GM12878 (cell line): ENCODE results near the gene GZMM. TPM values are rescaled to one million over a fixed set of nuclear protein-coding genes. Genes with fewer than 3 reads are reported as not detected.
A peak's percentile ranks its signal among the peaks of the same experiment; 100 is the strongest.

Experiments
- BACH1 ChIP-seq: fragments of 450-650 bp; IDR thresholded peaks from 2 replicates; pipeline ENCODE4 v1.6.1; 2017; ENCODE audit warnings: mild to moderate bottlenecking, borderline replicate concordance
- BRCA1 ChIP-seq: IDR thresholded peaks from 2 replicates; pipeline ENCODE4 v1.6.1; 2011; ENCODE audit warnings: low read depth, low read length, improper control_type of control experiment
- CHD2 ChIP-seq: IDR thresholded peaks from 2 replicates; pipeline ENCODE4 v1.6.1; 2011; ENCODE audit warnings: low read depth, low read length, improper control_type of control experiment, borderline replicate concordance
- CREB1 ChIP-seq: IDR thresholded peaks from 2 replicates; pipeline ENCODE4 v1.6.1; 2012; ENCODE audit warnings: low read depth, mild to moderate bottlenecking, inconsistent platforms
- IRF4 ChIP-seq: IDR thresholded peaks from 2 replicates; pipeline ENCODE4 v1.6.1; 2011; ENCODE audit warnings: low read depth, low read length
- NFYB ChIP-seq: IDR thresholded peaks from 2 replicates; pipeline ENCODE4 v1.6.1; 2011; ENCODE audit warnings: low read depth, mild to moderate bottlenecking, low read length, improper control_type of control experiment, moderate library complexity; ENCODE audit not compliant: insufficient read depth
- NR2F1 ChIP-seq: fragments of 450-650 bp; conservative IDR thresholded peaks from 2 replicates; pipeline ENCODE4 v1.6.1; 2017; ENCODE audit warnings: mild to moderate bottlenecking
- PBX3 ChIP-seq: IDR thresholded peaks from 2 replicates; pipeline ENCODE4 v1.6.1; 2011; ENCODE audit warnings: mild to moderate bottlenecking, low read depth, low read length, moderate library complexity; ENCODE audit not compliant: insufficient replicate concordance
- RCOR1 ChIP-seq: conservative IDR thresholded peaks from 2 replicates; pipeline ENCODE4 v1.6.1; 2012; ENCODE audit warnings: low read depth, low read length, improper control_type of control experiment
- SRF ChIP-seq, 2 experiments: IDR thresholded peaks; 2 replicates each; pipeline ENCODE4 v1.6.1; 2011; ENCODE audit warnings: low read depth in 2 of 2, low read length in 2 of 2, mild to moderate bottlenecking in 1 of 2, moderate library complexity in 1 of 2
- STAT1 ChIP-seq: fragments of 450-650 bp; conservative IDR thresholded peaks from 2 replicates; pipeline ENCODE4 v1.6.1; 2014; ENCODE audit warnings: antibody characterized with exemption, mild to moderate bottlenecking
- TARDBP ChIP-seq: IDR thresholded peaks from 2 replicates; pipeline ENCODE4 v1.6.1; 2016; ENCODE audit warnings: borderline replicate concordance
- YY1 ChIP-seq: IDR thresholded peaks from 2 replicates; pipeline ENCODE4 v1.6.1; 2011; ENCODE audit warnings: low read depth, mild to moderate bottlenecking, low read length
- ZBED1 ChIP-seq: IDR thresholded peaks from 2 replicates; pipeline ENCODE4 v1.6.1; 2016; ENCODE audit warnings: borderline replicate concordance
- ZNF384 ChIP-seq: IDR thresholded peaks from 2 replicates; pipeline ENCODE4 v1.6.1; 2012; ENCODE audit warnings: low read depth, mild to moderate bottlenecking, low read length, improper control_type of control experiment, borderline replicate concordance
- ZZZ3 ChIP-seq: IDR thresholded peaks from 2 replicates; pipeline ENCODE4 v1.6.1; 2011; ENCODE audit warnings: low read depth; ENCODE audit not compliant: control insufficient read depth, insufficient read length
- polyA plus RNA-seq, 11 experiments: library from polyadenylated mRNA; depleted of rRNA in 4 of 11; unstranded in 6 of 11; stranded (reverse) in 5 of 11; fragments of >200 nt; fragmentation: Nextera tagmentation in 4 of 11; fragmentation: Illumina TruSeq in 1 of 11; extraction: Ambion mirVana in 4 of 11; extraction: Trizol in 1 of 11; gene quantifications; 1 replicate in 1 of 11; 2 replicates in 10 of 11; pipeline versions ENCODE4 v1.2.1 to v1.2.3, GENCODE V29; 2011 to 2016; ENCODE audit warnings: inconsistent platforms in 2 of 11, missing spikeins in 2 of 11, low read depth in 1 of 11
- total RNA-seq, 4 experiments: library from RNA; depleted of rRNA in 3 of 4; stranded (reverse); fragments of >200 nt in 3 of 4; fragmentation: Illumina TruSeq in 1 of 4; extraction: Trizol in 1 of 4; gene quantifications; 2 replicates each; pipeline versions ENCODE4 v1.2.1 to v1.2.3, GENCODE V29; 2013 to 2021
- TF ChIP-seq, protein P1 (sequence below): IDR thresholded peaks from 2 replicates; pipeline ENCODE4 v1.6.1; 2012; ENCODE audit warnings: mild to moderate bottlenecking, low read depth, low read length
- TF ChIP-seq, protein P2 (sequence below): fragments of 450-650 bp; IDR thresholded peaks from 2 replicates; pipeline ENCODE4 v1.6.1; 2016; ENCODE audit warnings: mild to moderate bottlenecking
- TF ChIP-seq, protein P3 (sequence below): IDR thresholded peaks from 2 replicates; pipeline ENCODE4 v1.6.1; 2011; ENCODE audit warnings: borderline replicate concordance, low read depth, mild to moderate bottlenecking, moderate library complexity, low read length; ENCODE audit not compliant: insufficient read depth, poor library complexity, severe bottlenecking
- TF ChIP-seq, protein P4 (sequence below): IDR thresholded peaks from 2 replicates; pipeline ENCODE4 v1.6.1; 2011; ENCODE audit warnings: low read depth, mild to moderate bottlenecking, low read length, moderate library complexity, borderline replicate concordance; ENCODE audit errors: extremely low read depth

The GZMM gene
- total and polyA plus RNA-seq, 10 of the 15 experiments (the other 5 are each of a cell fraction or from before 2014, with no cell fraction given), result 0.09 to 0.48 (median 0.23) TPM; not detected in 7

GRCh38 chr19:597406-598315, 53.8 kb downstream of the GZMM start (continued):
- TF ChIP-seq, protein P1, sequence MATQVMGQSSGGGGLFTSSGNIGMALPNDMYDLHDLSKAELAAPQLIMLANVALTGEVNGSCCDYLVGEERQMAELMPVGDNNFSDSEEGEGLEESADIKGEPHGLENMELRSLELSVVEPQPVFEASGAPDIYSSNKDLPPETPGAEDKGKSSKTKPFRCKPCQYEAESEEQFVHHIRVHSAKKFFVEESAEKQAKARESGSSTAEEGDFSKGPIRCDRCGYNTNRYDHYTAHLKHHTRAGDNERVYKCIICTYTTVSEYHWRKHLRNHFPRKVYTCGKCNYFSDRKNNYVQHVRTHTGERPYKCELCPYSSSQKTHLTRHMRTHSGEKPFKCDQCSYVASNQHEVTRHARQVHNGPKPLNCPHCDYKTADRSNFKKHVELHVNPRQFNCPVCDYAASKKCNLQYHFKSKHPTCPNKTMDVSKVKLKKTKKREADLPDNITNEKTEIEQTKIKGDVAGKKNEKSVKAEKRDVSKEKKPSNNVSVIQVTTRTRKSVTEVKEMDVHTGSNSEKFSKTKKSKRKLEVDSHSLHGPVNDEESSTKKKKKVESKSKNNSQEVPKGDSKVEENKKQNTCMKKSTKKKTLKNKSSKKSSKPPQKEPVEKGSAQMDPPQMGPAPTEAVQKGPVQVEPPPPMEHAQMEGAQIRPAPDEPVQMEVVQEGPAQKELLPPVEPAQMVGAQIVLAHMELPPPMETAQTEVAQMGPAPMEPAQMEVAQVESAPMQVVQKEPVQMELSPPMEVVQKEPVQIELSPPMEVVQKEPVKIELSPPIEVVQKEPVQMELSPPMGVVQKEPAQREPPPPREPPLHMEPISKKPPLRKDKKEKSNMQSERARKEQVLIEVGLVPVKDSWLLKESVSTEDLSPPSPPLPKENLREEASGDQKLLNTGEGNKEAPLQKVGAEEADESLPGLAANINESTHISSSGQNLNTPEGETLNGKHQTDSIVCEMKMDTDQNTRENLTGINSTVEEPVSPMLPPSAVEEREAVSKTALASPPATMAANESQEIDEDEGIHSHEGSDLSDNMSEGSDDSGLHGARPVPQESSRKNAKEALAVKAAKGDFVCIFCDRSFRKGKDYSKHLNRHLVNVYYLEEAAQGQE, result no peak
- no peak for TF ChIP-seq SRF (IDR thresholded peaks at IDR 0.05; ENCODE audit: low read depth in 2 of 2, low read length in 2 of 2)
- TF ChIP-seq ZBED1, result no peak
- 0 out of 2 replicates have a peak, but pooled peaks have one; percentile 30 for TF ChIP-seq NR2F1
- TF ChIP-seq STAT1, result no peak
- TF ChIP-seq IRF4, result no peak
- TF ChIP-seq BRCA1, result no peak
- TF ChIP-seq CHD2, result no peak
- peak; percentile 30; the same call in 1 of the 2 replicates for TF ChIP-seq YY1
- no peak for TF ChIP-seq NFYB
- TF ChIP-seq BACH1, result no peak
- no peak for TF ChIP-seq TARDBP
- TF ChIP-seq, protein P2, sequence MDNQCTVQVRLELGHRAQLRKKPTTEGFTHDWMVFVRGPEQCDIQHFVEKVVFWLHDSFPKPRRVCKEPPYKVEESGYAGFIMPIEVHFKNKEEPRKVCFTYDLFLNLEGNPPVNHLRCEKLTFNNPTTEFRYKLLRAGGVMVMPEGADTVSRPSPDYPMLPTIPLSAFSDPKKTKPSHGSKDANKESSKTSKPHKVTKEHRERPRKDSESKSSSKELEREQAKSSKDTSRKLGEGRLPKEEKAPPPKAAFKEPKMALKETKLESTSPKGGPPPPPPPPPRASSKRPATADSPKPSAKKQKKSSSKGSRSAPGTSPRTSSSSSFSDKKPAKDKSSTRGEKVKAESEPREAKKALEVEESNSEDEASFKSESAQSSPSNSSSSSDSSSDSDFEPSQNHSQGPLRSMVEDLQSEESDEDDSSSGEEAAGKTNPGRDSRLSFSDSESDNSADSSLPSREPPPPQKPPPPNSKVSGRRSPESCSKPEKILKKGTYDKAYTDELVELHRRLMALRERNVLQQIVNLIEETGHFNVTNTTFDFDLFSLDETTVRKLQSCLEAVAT, result peak; percentile 94
- no peak for TF ChIP-seq ZNF384
- peak; percentile 98 for TF ChIP-seq RCOR1
- no peak for TF ChIP-seq PBX3
- no peak for TF ChIP-seq CREB1
- TF ChIP-seq, protein P3, sequence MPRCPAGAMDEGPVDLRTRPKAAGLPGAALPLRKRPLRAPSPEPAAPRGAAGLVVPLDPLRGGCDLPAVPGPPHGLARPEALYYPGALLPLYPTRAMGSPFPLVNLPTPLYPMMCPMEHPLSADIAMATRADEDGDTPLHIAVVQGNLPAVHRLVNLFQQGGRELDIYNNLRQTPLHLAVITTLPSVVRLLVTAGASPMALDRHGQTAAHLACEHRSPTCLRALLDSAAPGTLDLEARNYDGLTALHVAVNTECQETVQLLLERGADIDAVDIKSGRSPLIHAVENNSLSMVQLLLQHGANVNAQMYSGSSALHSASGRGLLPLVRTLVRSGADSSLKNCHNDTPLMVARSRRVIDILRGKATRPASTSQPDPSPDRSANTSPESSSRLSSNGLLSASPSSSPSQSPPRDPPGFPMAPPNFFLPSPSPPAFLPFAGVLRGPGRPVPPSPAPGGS, result no peak
- TF ChIP-seq ZZZ3, result peak; percentile 94
- TF ChIP-seq, protein P4, sequence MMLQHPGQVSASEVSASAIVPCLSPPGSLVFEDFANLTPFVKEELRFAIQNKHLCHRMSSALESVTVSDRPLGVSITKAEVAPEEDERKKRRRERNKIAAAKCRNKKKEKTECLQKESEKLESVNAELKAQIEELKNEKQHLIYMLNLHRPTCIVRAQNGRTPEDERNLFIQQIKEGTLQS, result no peak
